Heart left ventricle (tissue), 16 donors: ENCODE results near the gene HSD17B14. TPM values are rescaled to one million over a fixed set of nuclear protein-coding genes. Genes with fewer than 3 reads are reported as not detected.
A peak's percentile ranks its signal among the peaks of the same experiment; 100 is the strongest.

ENCODE experiments used
- ATAC-seq, 4 donors: fragments of 200-7000 bp; cut with Tn5 transposase; one replicate each; pipeline ENCODE4 v1.9.1; 2020 to 2022; ENCODE audit warnings: moderate library complexity in 4 of 4, mild to moderate bottlenecking in 3 of 4, moderate number of reproducible peaks in 1 of 4
- DNase-seq, 5 donors: peaks; one replicate each; pipeline ENCODE4 v3.0.0-alpha.2; 2020
- H3K27ac ChIP-seq, 12 donors: fragments of 200-600 bp; sonication (generic) in 4 of 12; one replicate each; pipeline versions ENCODE4 v1.5.0 to v1.8.0; 2016 to 2022; ENCODE audit warnings: mild to moderate bottlenecking in 2 of 12
- H3K27me3 ChIP-seq, 9 donors: fragments of 200-600 bp; sonication (generic) in 2 of 9; one replicate each; pipeline versions ENCODE4 v1.5.1 to v1.8.0; 2016 to 2022; ENCODE audit warnings: mild to moderate bottlenecking in 3 of 9
- H3K36me3 ChIP-seq, 9 donors: fragments of 200-600 bp; sonication (generic) in 2 of 9; one replicate each; pipeline versions ENCODE4 v1.5.0 to v1.8.0; 2018 to 2022; ENCODE audit warnings: mild to moderate bottlenecking in 2 of 9
- H3K4me1 ChIP-seq, 12 donors: fragments of 200-600 bp; sonication (generic) in 4 of 12; one replicate each; pipeline versions ENCODE4 v1.5.0 to v1.8.0; 2016 to 2022; ENCODE audit warnings: mild to moderate bottlenecking in 3 of 12
- H3K4me3 ChIP-seq, 12 donors: fragments of 200-600 bp; sonication (generic) in 4 of 12; one replicate each; pipeline versions ENCODE4 v1.5.0 to v1.8.0; 2017 to 2022; ENCODE audit warnings: mild to moderate bottlenecking in 9 of 12, moderate library complexity in 4 of 12
- H3K9me3 ChIP-seq, 12 donors: fragments of 200-600 bp; sonication (generic) in 4 of 12; one replicate each; pipeline versions ENCODE4 v1.5.0 to v1.8.0; 2016 to 2022; ENCODE audit warnings: mild to moderate bottlenecking in 1 of 12
- CTCF ChIP-seq, 12 donors: fragments of 200-600 bp; sonication (generic) in 4 of 12; IDR thresholded peaks; one replicate each; pipeline versions ENCODE4 v1.5.0 to v1.8.0; 2018 to 2022; ENCODE audit warnings: antibody characterized with exemption in 12 of 12, mild to moderate bottlenecking in 5 of 12
- POLR2A ChIP-seq, 2 donors: fragments of 450-650 bp; IDR thresholded peaks; one replicate each; pipeline ENCODE4 v1.6.1; 2017; ENCODE audit warnings: antibody characterized with exemption in 2 of 2, mild to moderate bottlenecking in 2 of 2, moderate library complexity in 2 of 2
- WGBS, 4 donors: extraction: QIAGEN DNeasy Blood & Tissue Kit in 2 of 4; methylation state at CpG; one replicate each; pipeline versions ENCODE4 v1.1.5 to v1.1.7; 2013 to 2018; 5-methylcytosine and 5-hydroxymethylcytosine counted together
- intact Hi-C, 10 donors: fragments of 100-400 bp; cut with DNase I; formaldehyde crosslinking; loops; one replicate each; pipeline versions ENCODE4 v1.11.1 to v1.14.2; 2022
- polyA plus RNA-seq, 2 donors: library from polyadenylated mRNA; stranded (reverse); fragments of 200-250 nt; gene quantifications; one replicate each; pipeline ENCODE4 v1.2.3, GENCODE V29; 2013
- total RNA-seq, 9 donors: library from RNA; depleted of rRNA in 2 of 9; stranded (reverse); fragments of >200 nt in 2 of 9; fragmentation: NEBNext Ultra II Directional in 3 of 9; extraction: Animal tissue kit (Norgen Biotek cat#: 25700) in 3 of 9; gene quantifications; one replicate each; pipeline versions ENCODE4 v1.1.0 to v1.2.4, GENCODE V29; 2016 to 2023
- donor health status: ischemic (EF 13 %, LVEDD 7.1; RV severe dilation, severe dysfunction).
- donor health status: healthy with polysubstance abuse.
- donor health status: DM: no; HTN: yes; CAD: no.
- donor health status: DM: no; HTN: no; CAD: no.
- donor health status: ischemic (EF 25% LVEDD 6.9; RV normal size, moderate dysfunction).
- donor health status: ischemic (EF 25% LVEDD 5.7; RV mildly dilated, moderate dysfunction).
- donor health status: healthy.
- donor health status: DM: yes; HTN: yes; CAD: no.
- donor health status: ischemic (EF 35%, LVEDD 5.7; RV mildly dilated, moderate dysfunction).
- donor health status: nonischemic (EF 11% LVEDD 7.7; RV severe dilation, severe dysfunction).
- donor health status: DM: yes; HTN: yes; CAD: no.
- donor health status: PGD.
- donor health status: ischemic (EF 29% LVEDD 5.4; RV normal size, mild dysfunction).
- donor health status: nonischemic (EF 23%, LVEDD 6.1; RV moderate dilation, normal function).

The HSD17B14 gene
- total and polyA plus RNA-seq, 11 donors: 1.2 to 5.4 (median 2.7) TPM; not detected in 1

DNA sequence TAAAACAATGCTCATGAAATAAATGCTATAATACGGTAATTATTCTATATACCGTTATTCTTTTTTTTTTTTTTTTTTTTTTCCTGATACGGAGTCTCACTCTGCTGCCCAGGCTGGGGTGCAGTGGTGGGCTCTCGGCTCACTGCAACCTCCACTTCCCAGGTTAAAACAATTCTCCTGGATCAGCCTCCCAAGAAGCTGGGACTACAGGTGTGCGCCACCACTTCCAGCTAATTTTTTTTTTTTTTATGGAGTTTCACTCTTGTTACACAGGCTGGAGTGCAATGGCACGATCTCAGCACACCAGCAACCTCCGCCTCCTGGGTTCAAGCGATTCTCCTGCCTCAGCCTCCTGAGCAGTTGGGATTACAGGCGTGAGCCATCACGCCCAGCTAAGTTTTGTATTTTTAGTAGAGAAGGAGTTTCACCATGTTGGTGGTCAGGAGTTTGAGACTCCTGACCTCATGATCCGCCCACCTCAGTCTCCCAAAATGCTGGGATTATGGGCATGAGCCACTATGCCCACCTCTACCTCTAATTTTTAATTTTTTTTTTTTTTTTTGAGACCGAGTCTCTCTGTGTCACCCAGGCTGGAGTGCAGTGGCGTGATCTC is 42.8 kb upstream of the HSD17B14 start:
- Histone ChIP-seq H3K27me3 (no peaks in the 10 kb centered on the region), H3K4me1 (peaks cover 11 to 62% (median 40%) of the 10 kb centered on the region in 12 donors), H3K9me3 (no peaks in the 10 kb centered on the region), H3K4me3 (no peak overlapping the region), H3K36me3 (peaks cover 0 to 51% (median 40%) of the 10 kb centered on the region in 9 donors), H3K27ac (peak overlapping the region; percentile 6 to 100 (median 98))
- TF ChIP-seq POLR2A (IDR thresholded peaks at IDR 0.05) (no peak), CTCF (IDR thresholded peaks at IDR 0.05) (no peak)
- intact Hi-C loops: loop anchor here in 3 of 10 donors (5.0 to 10.0 kb wide), 3 partner anchors 78 to 276 kb away; partner anchors contain the start of genes FTL (in 1 of the 3), HRC (in 1 of the 3) and TRPM4 (in 1 of the 3)
- WGBS, 4 donors: 75 to 85% (median 83%) methylated on average over 13 of the region's 13 CpGs
- no peak for DNase-seq
- no peak for ATAC-seq

DNA sequence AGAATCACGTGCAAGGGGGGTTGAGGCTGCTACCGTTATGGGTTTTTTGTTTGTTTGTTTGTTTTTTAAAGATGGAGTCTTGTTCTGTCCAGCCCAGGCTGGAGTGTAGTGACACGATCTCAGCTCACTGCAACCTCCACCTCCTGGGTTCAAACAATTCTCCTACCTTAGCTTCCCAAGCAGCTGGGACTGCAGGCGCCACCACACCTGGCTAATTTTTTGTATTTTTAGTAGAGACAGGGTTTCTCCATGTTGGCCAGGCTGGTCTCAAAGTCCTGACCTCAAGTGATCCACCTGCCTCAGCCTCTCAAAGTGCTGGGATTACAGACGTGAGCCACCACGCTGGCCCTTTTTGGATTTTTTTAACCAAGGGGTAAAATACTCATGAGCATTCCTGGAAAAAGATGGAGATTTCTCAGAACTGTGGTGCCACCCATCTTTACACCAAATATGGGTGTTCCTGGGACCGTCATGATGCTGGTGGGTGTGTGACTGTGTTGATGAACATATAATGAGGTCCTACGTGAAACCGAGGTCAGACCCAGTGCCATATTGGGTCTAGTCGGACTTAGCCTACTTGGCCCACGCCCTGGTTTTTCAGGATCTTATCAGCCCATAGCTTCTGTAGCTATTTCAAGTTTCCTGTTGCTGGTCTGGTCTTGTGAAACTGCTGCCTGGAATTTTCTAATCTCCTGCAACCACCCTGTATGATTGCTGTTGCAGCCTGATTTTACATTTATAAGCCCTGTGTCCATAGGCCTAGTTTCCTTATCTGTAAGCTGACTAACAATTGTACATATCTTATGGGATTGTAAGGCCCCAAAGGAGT is 42.1 kb upstream of the HSD17B14 start:
- WGBS, 4 donors: 46 to 51% (median 48%) methylated on average over 11 of the region's 11 CpGs
- no peak overlapping the region for H3K4me3 ChIP-seq
- intact Hi-C loops: loop anchor here in 3 of 10 donors (5.0 to 10.0 kb wide), 3 partner anchors 79 to 276 kb away; partner anchors contain the start of genes FTL (in 1 of the 3), HRC (in 1 of the 3) and TRPM4 (in 1 of the 3)
- H3K27ac ChIP-seq: peak overlapping the region; percentile 39 to 100 (median 98)
- DNase-seq (peak in 4 of 5 donors; percentile 68 to 84 (median 74)), ATAC-seq (peak; percentile 48 to 75 (median 66))
- no peaks in the 10 kb centered on the region for H3K9me3 ChIP-seq
- no peaks in the 10 kb centered on the region for H3K27me3 ChIP-seq
- H3K36me3 ChIP-seq: peaks cover 0 to 58% (median 47%) of the 10 kb centered on the region in 9 donors
- peaks cover 11 to 70% (median 44%) of the 10 kb centered on the region in 12 donors for H3K4me1 ChIP-seq
- TF ChIP-seq POLR2A (IDR thresholded peaks at IDR 0.05): peak in 1 of 2 donors; percentile 23
- TF ChIP-seq CTCF (IDR thresholded peaks at IDR 0.05): no peak

GRCh38 chr19:48877855-48878195 is 41.5 kb upstream of the HSD17B14 start:
- intact Hi-C loops: loop anchor here in 3 of 10 donors (5.0 to 10.0 kb wide), 3 partner anchors 79 to 277 kb away; partner anchors contain the start of genes FTL (in 1 of the 3), HRC (in 1 of the 3) and TRPM4 (in 1 of the 3)
- Histone ChIP-seq H3K4me3 (no peak overlapping the region), H3K4me1 (peaks cover 11 to 74% (median 45%) of the 10 kb centered on the region in 12 donors), H3K36me3 (peaks cover 0 to 62% (median 49%) of the 10 kb centered on the region in 9 donors), H3K27ac (peak overlapping the region; percentile 39 to 100 (median 98)), H3K27me3 (no peaks in the 10 kb centered on the region), H3K9me3 (no peaks in the 10 kb centered on the region)
- WGBS, 4 donors: 82 to 88% (median 85%) methylated on average over 6 of the region's 6 CpGs
- no peak for ATAC-seq
- no peak for DNase-seq
- no peak for TF ChIP-seq CTCF (IDR thresholded peaks at IDR 0.05)
- no peak for TF ChIP-seq POLR2A (IDR thresholded peaks at IDR 0.05)
